Stimulated activated CD8-positive, alpha-beta memory T cell treated with anti-CD3 and anti-CD28 coated beads, Interleukin-4, amount 100 ng/mL, for 4 hours (primary cell): Measurements from ENCODE around the gene ADRM1.

Experiments
- DNase-seq, 2 donors: peaks; one replicate each; pipeline ENCODE4 v3.0.0-alpha.2; 2020; ENCODE audit warnings: low read depth in 2 of 2, low spot score in 1 of 2

The ADRM1 gene

DNA sequence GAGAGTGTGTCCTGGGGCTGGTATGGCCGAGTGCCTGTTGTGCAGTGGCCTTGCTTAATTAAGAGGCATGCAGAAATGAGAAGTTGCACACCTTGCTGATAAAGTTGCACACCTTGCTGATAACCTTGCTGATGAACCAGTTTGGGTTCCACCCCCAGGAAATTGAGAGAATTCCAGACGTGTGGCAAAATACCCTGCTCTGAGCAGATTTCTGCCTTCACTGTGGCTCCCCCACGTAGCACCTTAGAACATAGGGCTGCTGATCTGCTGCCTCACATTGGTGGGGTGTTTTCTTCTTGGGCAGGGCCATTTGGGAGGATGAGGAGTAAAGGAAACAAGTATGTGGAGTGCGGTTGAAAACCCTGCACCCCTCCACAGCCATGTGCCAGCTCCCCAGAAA is 22.5 kb upstream of the ADRM1 start:
- DNase-seq: no peak

DNA sequence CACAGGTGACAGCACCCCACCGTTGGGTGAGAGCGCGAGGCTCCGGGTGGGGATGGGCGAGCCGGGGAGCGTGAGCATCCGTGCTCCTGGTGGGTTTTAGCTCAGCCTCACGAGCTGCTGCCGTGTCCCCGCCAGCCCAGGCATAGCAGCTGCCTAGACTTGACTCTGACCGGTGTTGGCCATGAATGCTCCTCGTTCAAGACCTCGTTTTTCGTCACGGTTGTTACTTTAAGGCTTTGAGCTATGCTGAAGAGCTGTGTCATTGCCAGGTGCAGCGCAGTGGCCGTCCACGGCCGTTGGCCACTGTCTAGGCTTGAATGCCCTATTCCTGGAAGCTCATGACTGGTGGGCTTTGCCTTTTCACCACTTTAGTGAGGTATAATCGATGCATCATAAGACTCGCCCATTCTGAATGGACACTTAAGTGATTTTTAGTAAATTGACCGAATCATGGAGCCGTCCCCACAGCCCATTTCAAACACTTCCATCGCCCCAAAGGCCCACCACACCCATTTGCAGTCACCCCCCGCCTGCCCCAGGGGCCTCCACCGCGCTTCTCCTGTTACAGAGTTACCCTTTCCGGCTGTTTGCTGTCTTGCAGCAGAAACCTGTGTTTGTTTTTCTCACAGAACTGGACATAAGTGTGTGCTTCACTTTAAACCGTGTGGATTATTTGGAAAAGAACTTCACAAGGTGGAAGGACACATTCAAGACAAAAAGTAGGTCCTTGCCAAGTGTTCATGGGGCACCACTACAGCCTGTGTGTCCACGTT is 21.4 kb upstream of the ADRM1 start:
- no peak for DNase-seq

GRCh38 chr20:62282103-62282502 is 20.7 kb upstream of the ADRM1 start:
- DNase-seq: no peak

- no peak for DNase-seq
Measured at GRCh38 chr20:62282877-62283503, 19.8 kb upstream of the ADRM1 start.

GRCh38 chr20:62284448-62284847 is 18.3 kb upstream of the ADRM1 start:
- no peak for DNase-seq

GRCh38 chr20:62285151-62285550 is 17.6 kb upstream of the ADRM1 start:
- DNase-seq: no peak

DNA sequence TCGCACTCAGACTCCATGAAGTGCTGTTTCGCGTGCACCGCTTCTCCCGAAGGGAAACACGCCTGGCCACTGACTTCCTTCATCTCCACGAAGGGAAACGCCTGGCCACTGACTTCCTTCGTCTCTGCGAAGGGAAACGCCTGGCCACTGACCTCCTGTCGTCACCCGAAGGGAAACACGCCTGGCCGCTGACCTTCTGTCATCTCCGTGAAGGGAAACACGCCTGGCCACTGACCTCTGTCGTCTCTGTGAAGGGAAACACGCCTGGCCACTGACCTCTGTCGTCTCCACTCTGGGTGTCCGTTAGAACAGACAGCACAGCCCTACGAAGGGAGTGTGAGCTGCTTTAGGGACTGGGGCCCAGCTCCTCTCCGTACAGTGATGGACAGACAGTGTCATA is 17.1 kb upstream of the ADRM1 start:
- DNase-seq: no peak

DNA sequence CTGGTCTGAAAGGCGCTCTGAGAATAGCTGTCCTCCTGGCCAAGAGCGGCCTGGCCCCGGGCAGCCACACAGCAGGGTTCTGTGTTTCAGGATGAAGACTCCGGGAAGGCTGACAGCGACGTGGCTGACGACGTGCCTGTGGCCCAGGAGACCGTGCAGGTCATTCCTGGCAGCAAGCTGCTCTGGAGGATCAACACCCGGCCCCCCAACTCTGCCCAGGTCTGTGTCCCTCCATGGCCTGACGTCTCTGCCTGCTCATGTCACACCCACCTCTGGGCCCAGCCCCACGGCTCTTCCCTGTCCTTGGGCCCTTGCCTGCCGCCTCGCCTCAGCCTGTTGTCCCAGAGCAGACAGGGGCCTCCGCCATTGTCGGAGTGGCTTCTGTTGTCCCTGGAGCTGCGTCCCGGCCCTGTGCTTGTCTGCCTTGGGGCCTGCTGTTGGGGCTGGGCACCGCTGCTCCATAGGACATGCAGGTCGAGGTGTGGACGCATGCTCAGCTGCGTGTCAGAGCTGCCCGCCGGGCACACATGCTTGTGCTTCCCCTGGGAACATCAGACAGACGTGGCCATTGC is 16.2 kb upstream of the ADRM1 start:
- DNase-seq: no peak

GRCh38 chr20:62287129-62287528 is 15.7 kb upstream of the ADRM1 start:
- no peak for DNase-seq

GRCh38 chr20:62287759-62288534 is 14.8 kb upstream of the ADRM1 start:
- DNase-seq: no peak

- no peak for DNase-seq
Measured at GRCh38 chr20:62288535-62289105, 14.2 kb upstream of the ADRM1 start.

DNA sequence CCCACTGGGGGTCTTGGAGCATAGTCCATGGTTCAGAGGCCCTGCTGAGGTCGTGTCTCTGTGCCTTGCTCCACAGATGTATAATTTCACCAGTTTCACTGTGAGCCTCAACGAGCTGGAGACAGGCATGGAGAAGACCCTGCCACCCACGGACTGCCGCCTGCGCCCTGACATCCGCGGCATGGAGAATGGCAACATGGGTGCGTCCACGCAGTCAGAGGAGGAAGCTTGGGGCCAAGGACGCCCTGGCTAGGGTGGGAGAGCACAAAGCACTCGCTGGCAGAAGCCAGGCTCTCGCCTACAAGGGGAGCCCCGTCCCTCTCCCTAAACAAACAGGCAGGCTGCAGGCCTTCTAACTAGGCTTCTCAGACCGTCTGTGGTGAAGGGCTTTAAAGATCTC is 13.7 kb upstream of the ADRM1 start:
- DNase-seq: no peak

- DNase-seq: no peak
Measured at GRCh38 chr20:62289898-62290297, 12.9 kb upstream of the ADRM1 start.

GRCh38 chr20:62291251-62292066 is 11.3 kb upstream of the ADRM1 start:
- DNase-seq: no peak

GRCh38 chr20:62292108-62292507 is 10.7 kb upstream of the ADRM1 start:
- no peak for DNase-seq

DNA sequence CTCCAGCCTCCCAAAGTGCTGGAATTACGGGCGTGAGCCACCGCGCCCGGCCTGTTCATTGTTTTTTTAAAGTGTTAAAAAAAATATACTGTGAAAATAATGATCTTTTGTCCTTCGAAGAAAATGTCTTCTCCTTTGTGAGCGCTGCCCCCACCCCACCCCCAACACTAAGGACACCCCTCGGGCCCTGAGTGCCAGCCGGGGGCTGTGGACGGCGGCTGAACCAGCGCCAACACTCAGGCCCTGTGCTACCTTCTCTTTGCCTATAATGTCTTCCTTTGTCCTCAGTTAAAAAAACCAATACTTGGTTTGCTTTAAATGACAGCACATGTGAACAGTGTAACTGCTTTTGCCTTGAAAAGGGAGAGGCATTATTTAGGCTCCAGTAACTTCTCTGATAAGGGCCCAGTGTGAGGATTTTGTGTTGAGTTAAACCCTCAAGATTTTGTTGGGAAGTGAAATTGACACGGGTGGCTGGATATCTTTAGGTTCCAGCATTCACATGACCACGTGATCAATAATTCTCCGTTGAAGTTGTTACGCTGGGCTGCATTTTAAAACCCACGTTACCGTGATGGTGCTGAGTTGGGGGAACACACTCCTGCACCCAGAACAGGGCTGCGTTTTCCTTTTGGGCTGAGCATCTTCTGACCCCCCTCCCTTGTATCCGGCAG is 9.5 kb upstream of the ADRM1 start:
- no peak for DNase-seq

DNA sequence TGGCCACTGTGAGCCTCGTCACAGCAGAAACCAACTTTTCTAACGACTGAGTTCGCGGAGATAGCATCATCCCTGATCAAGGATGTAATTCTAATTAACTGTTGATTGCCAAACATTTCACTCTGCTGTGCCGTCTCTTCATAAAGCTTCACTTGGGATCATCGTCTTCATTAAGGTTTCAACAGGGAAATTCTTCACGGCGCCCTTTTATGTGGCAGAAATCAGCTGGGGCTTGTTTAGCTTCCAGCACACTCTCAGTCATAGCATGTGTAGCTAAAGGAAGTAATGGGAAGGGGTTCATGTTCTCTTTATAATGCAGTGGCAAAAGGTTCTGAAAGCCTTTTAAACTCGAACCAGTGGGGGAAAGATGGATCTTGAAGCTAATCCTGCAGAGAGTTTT is 8.9 kb upstream of the ADRM1 start:
- no peak for DNase-seq

- DNase-seq: no peak
Measured at GRCh38 chr20:62294516-62294915, 8.3 kb upstream of the ADRM1 start.

DNA sequence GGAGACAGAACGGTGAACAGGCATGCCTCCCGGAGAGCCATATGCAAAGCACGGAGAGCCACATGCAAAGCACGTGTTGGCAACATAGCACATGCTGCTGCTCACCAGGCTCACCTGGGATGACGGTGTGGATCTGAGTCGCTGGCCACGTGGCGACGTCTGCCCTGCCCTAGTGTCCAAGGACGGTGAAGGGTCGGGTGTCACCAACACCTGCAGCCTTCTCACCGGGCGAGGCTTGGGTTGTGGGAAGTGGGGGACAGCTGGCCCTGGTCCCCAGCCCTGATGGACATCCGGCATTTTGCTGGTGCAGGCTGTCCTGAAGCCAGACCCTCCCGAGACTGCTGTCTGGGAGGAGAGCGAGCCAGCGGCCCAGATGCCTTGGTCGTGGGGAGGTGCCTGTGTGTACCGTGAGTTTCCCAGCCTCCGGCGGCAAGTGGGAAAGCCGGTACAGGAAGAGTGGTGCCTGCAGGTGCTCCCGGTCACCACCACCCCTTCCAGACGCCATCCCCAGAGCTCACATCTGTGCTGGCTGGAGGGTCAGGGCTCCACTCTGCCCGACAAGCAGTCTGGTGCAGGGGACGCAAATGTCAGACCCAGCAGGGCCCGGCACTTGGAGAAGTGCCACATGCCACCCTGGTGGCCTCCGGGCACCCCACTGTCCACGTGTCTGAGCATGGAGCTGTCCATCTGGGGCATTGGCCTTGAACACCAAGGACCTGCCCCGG is 5.9 kb upstream of the ADRM1 start:
- no peak for DNase-seq
